ENCODE data around the gene ADGRE1.

GRCh38 chr19:6911523-6911922 is 24.1 kb downstream of the ADGRE1 start:
- TF ChIP-seq NFE2L1 (CRISPR knock-in tag; IDR thresholded peaks at IDR 0.05; ENCODE audit: borderline replicate concordance) (no peak), ATF1 (CRISPR knock-in tag; IDR thresholded peaks at IDR 0.05) (no peak), ATF7-NPFF (CRISPR knock-in tag; IDR thresholded peaks at IDR 0.05; ENCODE audit: low read depth) (no peak), TP53 (CRISPR knock-in tag; conservative IDR thresholded peaks at IDR 0.05) (no peak), TSC22D2 (CRISPR knock-in tag; IDR thresholded peaks at IDR 0.05; ENCODE audit: borderline replicate concordance) (no peak), ZNF616 (CRISPR knock-in tag; IDR thresholded peaks at IDR 0.05; ENCODE audit: low read depth) (no peak), ZNF281 (CRISPR knock-in tag; IDR thresholded peaks at IDR 0.05; ENCODE audit: borderline replicate concordance) (no peak), ZBTB43 (CRISPR knock-in tag; conservative IDR thresholded peaks at IDR 0.05) (no peak), CHD2 (IDR thresholded peaks at IDR 0.05; ENCODE audit: low read depth, low read length) (no peak)

Measured in HepG2 (cell line).